GM12874 (cell line): ENCODE data around the gene KCNQ2.

Experiments
- TF ChIP-seq, protein P1 (sequence below): IDR thresholded peaks from 2 replicates; pipeline ENCODE4 v1.5.1; 2011; ENCODE audit warnings: low read depth, mild to moderate bottlenecking, control low read depth, low read length, moderate library complexity; ENCODE audit not compliant: insufficient read depth

Gene KCNQ2

GRCh38 chr20:63406617-63407245 is 65.7 kb downstream of the KCNQ2 start:
- TF ChIP-seq, protein P1, sequence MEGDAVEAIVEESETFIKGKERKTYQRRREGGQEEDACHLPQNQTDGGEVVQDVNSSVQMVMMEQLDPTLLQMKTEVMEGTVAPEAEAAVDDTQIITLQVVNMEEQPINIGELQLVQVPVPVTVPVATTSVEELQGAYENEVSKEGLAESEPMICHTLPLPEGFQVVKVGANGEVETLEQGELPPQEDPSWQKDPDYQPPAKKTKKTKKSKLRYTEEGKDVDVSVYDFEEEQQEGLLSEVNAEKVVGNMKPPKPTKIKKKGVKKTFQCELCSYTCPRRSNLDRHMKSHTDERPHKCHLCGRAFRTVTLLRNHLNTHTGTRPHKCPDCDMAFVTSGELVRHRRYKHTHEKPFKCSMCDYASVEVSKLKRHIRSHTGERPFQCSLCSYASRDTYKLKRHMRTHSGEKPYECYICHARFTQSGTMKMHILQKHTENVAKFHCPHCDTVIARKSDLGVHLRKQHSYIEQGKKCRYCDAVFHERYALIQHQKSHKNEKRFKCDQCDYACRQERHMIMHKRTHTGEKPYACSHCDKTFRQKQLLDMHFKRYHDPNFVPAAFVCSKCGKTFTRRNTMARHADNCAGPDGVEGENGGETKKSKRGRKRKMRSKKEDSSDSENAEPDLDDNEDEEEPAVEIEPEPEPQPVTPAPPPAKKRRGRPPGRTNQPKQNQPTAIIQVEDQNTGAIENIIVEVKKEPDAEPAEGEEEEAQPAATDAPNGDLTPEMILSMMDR: no peak

- TF ChIP-seq, protein P1: no peak
Measured at GRCh38 chr20:63406011-63406410, 66.4 kb downstream of the KCNQ2 start.

DNA sequence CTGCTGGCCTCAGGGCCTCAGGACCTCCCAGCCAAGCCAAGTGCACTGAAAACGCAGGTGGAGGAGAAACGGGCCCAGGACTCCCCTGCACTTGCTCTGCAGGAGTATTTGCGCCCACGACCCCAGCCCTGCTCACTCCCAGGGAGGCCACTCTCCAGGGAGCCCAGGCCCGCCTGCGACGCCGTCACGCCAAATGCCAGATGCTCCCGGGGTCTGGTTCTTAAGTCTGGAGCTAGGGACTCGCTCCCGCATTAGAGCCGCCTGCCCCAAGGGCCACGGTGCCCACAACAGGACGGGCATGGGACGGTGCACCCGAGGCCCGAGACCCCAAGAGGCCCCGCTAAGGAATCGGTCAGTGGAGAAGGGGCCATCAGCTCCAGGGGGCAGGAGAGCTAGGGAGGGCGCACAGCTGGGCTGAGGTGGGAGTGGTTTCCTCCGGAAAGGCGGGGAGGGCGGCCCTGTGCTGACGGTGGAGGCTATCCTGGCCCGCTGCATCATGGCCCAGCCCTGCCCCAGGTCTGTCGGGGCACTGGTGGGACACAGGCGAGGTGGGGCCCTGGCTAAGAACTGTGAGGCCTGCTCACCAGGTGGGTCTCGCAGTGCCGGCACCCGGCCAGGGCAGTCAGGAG is 67.2 kb downstream of the KCNQ2 start:
- TF ChIP-seq, protein P1: no peak

DNA sequence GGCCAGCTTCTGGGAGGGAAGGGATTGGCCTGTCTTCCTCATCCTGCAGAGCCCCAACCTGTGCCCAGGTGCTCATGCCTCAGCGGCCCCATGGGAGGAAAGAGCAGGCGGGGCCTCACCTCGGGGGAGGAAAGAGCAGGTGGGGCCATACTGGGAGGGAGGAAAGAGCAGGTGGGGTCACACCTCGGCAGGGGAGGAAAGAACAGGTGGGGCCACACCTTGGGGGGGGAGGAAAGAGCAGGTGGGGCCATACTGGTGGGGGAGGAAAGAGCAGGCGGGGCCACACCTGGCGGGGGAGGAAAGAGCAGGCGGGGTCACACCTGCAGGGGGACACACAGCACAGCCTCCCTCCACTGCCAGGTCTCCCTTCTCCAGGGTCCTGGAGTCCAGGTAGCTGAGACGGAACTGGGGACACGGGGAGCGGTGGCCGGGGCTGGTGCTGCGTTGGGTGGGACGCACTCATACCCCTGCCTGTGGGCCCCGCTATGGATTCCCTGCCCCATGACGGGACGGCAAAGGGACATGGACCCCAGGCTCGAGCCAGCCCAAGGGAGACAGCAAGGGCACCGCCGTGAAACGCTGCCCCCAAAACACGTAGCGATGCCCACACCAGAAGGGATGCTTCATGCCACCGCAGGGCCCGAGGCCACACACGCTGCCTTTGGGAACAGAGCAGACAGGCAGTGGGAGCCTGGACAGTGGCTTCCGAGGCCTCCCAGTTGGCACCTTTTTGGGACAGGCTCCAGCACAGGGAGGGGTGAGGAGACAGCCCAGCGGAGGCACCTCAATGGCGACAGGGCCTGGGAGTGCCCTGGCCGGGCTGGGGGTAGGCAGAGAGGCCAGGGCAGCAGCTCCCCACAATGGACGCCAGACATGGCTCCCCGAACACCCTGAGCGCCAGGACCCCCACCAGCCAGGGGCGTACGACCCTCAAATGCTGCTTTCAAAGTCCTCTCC is 68.0 kb downstream of the KCNQ2 start:
- TF ChIP-seq, protein P1: no peak

DNA sequence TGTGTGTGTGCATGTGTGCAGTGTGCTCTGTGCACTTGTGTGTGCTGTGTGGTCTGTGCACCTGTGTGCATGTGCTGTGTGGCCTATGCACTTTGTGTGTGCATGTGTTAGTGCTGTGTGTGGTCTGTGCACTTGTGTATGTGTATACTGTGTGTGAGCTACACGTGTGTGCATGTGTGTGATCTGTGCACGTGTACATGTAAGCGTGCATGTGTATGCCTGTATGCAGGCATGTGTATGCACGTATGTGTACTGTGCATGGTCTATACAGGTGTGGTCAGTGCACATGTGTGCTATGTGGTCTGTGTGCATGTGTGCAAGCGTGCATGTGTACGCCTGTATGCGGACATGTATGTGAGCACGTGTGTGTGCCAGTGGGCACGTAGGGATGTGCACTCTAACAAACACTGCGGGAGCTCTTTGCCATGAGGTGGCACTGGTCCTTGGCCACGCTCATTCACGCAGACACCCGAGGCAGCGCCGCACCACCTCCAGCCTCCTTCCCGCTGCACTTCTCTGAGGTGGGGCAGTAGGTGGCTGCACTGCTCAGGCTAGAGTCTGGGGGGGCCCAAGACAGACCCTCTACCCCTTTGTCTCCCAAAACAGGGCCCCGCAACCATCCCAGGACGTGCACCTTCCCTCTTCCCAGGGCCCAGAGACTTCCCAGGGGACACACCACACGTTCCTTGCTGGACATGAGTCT is 68.9 kb downstream of the KCNQ2 start:
- TF ChIP-seq, protein P1: no peak

DNA sequence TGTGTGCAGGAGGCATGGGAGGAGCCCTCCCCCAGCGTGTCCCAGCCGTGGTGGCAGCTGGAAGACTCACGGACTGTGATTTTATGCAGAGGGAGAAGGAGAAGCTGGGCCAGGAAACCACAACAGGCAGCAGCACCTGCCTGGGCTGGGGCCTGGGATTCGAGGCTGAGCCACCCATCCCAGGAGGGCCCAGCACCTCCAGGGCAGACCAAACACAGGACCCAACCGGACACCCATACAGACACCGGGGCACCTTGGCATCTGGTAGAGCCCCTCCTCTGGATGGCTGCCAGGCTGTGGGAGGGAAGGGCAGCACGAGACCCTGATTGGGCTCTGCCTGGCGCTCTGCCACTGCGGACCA is 69.6 kb downstream of the KCNQ2 start:
- TF ChIP-seq, protein P1: no peak
